GM12878 (cell line): ENCODE data around the gene ICAM2. TPM values are rescaled to one million over a fixed set of nuclear protein-coding genes. Genes with fewer than 3 reads are reported as not detected.

Source experiments
- ATAC-seq: fragments of 200-7000 bp; cut with Tn5 transposase; 3 replicates; pipeline ENCODE4 v1.9.1; 2020; ENCODE audit warnings: mild to moderate bottlenecking, moderate library complexity
- BruUV-seq: library from RNA; stranded (reverse); fragments of 400-500 nt; replicated peaks from 2 replicates; lab custom pipeline; 2021; lab: Mats Ljungman, UMichigan
- CTCF ChIA-PET: fragments of 300-600 bp; sonication (Branson Sonifier 250); formaldehyde crosslinking; extraction: SDS; loops from one replicate; lab custom pipeline; 2021; ENCODE audit warnings: inconsistent platforms; lab: Yijun Ruan, JAX
- POLR2A ChIA-PET: fragments of 350-600 bp; formaldehyde crosslinking; extraction: SDS; loops from one replicate; lab custom pipeline; 2021; ENCODE audit warnings: inconsistent platforms; lab: Charles Lee
- RAD21 ChIA-PET: fragments of 300-600 bp; sonication (Branson Sonifier 250); formaldehyde crosslinking; loops from one replicate; lab custom pipeline; 2023; ENCODE audit warnings: antibody characterized with exemption; ENCODE audit not compliant: unreplicated experiment; lab: Charles Lee
- SMC1A ChIA-PET: fragments of 300-600 bp; sonication (Branson Sonifier 250); formaldehyde crosslinking; loops from one replicate; lab custom pipeline; 2023; ENCODE audit not compliant: unreplicated experiment, uncharacterized antibody; lab: Charles Lee
- DNase-seq: peaks from one replicate; pipeline ENCODE4 v3.0.0-alpha.2; 2011; ENCODE audit warnings: low read depth, low spot score
- FAIRE-seq: peaks from 3 replicates; lab custom pipeline; 2011; peaks lifted over from hg19 to GRCh38; lab: Jason Lieb, UNC
- H2AFZ ChIP-seq: 2 replicates; pipeline ENCODE4 v1.6.0; 2011; ENCODE audit warnings: low read depth, low read length, control low read depth; ENCODE audit not compliant: control insufficient read depth
- H3K27ac ChIP-seq: 2 replicates; pipeline ENCODE4 v1.5.1; 2011; ENCODE audit warnings: control low read depth; ENCODE audit not compliant: control insufficient read depth, insufficient read depth
- H3K27me3 ChIP-seq, 2 experiments: replicated peaks in 1 of 2; 2 replicates each; pipeline versions ENCODE4 v1.6.0 to v1.6.1; 2011; ENCODE audit warnings: low read length in 1 of 2; ENCODE audit not compliant: control insufficient read depth in 2 of 2, insufficient read depth in 2 of 2
- H3K36me3 ChIP-seq, 2 experiments: 2 replicates each; pipeline ENCODE4 v1.5.1; 2011; ENCODE audit warnings: low read length in 1 of 2; ENCODE audit not compliant: control insufficient read depth in 2 of 2, insufficient read depth in 2 of 2
- H3K4me1 ChIP-seq: 2 replicates; pipeline ENCODE4 v1.6.1; 2011; ENCODE audit warnings: mild to moderate bottlenecking, low read length, moderate library complexity, mixed read lengths; ENCODE audit not compliant: control insufficient read depth, insufficient read depth
- H3K4me2 ChIP-seq: 2 replicates; pipeline ENCODE4 v1.6.0; 2011; ENCODE audit warnings: control low read depth; ENCODE audit not compliant: control insufficient read depth, insufficient read depth
- H3K4me3 ChIP-seq: fragments of 200-600 bp; sonication (generic); 2 replicates; pipeline ENCODE4 v1.5.1; 2016
- H3K79me2 ChIP-seq: 2 replicates; pipeline ENCODE4 v1.6.0; 2011; ENCODE audit warnings: low read length; ENCODE audit not compliant: control insufficient read depth, insufficient read depth
- H3K9ac ChIP-seq: 2 replicates; pipeline ENCODE4 v1.8.0; 2011; ENCODE audit warnings: low read length, control low read depth, mixed read lengths; ENCODE audit not compliant: control insufficient read depth, insufficient read depth
- H3K9me3 ChIP-seq: replicated peaks from 3 replicates; pipeline ENCODE4 v1.5.1; 2011; ENCODE audit warnings: mild to moderate bottlenecking, low read length; ENCODE audit not compliant: control insufficient read depth, insufficient read depth
- H4K20me1 ChIP-seq: 2 replicates; pipeline ENCODE4 v1.6.0; 2011; ENCODE audit not compliant: control insufficient read depth, insufficient read depth
- ATF7 ChIP-seq: fragments of 450-650 bp; IDR thresholded peaks from 2 replicates; pipeline ENCODE4 v1.6.1; 2016; ENCODE audit warnings: low read depth, mild to moderate bottlenecking
- BHLHE40 ChIP-seq, 2 experiments: fragments of 450-650 bp in 1 of 2; IDR thresholded peaks; 2 replicates each; pipeline ENCODE4 v1.6.1; 2011 to 2017; ENCODE audit warnings: low read depth in 2 of 2, borderline replicate concordance in 1 of 2, improper control_type of control experiment in 1 of 2, low read length in 1 of 2, mild to moderate bottlenecking in 1 of 2
- DPF2 ChIP-seq: fragments of 450-650 bp; IDR thresholded peaks from 2 replicates; pipeline ENCODE4 v1.6.1; 2017; ENCODE audit warnings: mild to moderate bottlenecking
- LARP7 ChIP-seq: fragments of 450-650 bp; IDR thresholded peaks from 2 replicates; pipeline ENCODE4 v1.6.1; 2017; ENCODE audit warnings: mild to moderate bottlenecking
- MEF2B ChIP-seq: fragments of 450-650 bp; IDR thresholded peaks from 2 replicates; pipeline ENCODE4 v1.6.1; 2018; ENCODE audit warnings: mild to moderate bottlenecking, moderate library complexity; ENCODE audit not compliant: partially characterized antibody, poor library complexity, severe bottlenecking
- MLLT1 ChIP-seq: fragments of 450-650 bp; IDR thresholded peaks from 2 replicates; pipeline ENCODE4 v1.6.1; 2016; ENCODE audit warnings: mild to moderate bottlenecking
- MYB ChIP-seq: fragments of 150-350 bp; IDR thresholded peaks from 2 replicates; pipeline ENCODE4 v1.6.1; 2014; ENCODE audit warnings: mild to moderate bottlenecking, low read depth, low read length, borderline replicate concordance
- NBN ChIP-seq: fragments of 450-650 bp; IDR thresholded peaks from 2 replicates; pipeline ENCODE4 v1.6.1; 2016
- POLR2A ChIP-seq: IDR thresholded peaks from 2 replicates; pipeline ENCODE4 v1.6.1; 2011; ENCODE audit warnings: low read depth, mild to moderate bottlenecking, low read length
- POU2F2 ChIP-seq: IDR thresholded peaks from 3 replicates; pipeline ENCODE4 v1.6.1; 2011; ENCODE audit warnings: low read depth, mild to moderate bottlenecking, low read length, borderline replicate concordance
- RELA ChIP-seq: fragments of 450-650 bp; IDR thresholded peaks from 2 replicates; pipeline ENCODE4 v1.8.0; 2014; ENCODE audit warnings: borderline replicate concordance; ENCODE audit not compliant: partially characterized antibody
- RUNX3 ChIP-seq: IDR thresholded peaks from 2 replicates; pipeline ENCODE4 v1.6.1; 2012; ENCODE audit warnings: low read length, inconsistent platforms
- SP1 ChIP-seq: IDR thresholded peaks from one replicate; pipeline ENCODE4 v1.6.1; 2011; ENCODE audit warnings: low read depth, low read length
- SRF ChIP-seq, 2 experiments: IDR thresholded peaks; 2 replicates each; pipeline ENCODE4 v1.6.1; 2011; ENCODE audit warnings: low read depth in 2 of 2, low read length in 2 of 2, mild to moderate bottlenecking in 1 of 2, moderate library complexity in 1 of 2
- TCF3 ChIP-seq: IDR thresholded peaks from 2 replicates; pipeline ENCODE4 v1.6.1; 2012; ENCODE audit warnings: low read depth, mild to moderate bottlenecking, low read length, borderline replicate concordance; ENCODE audit not compliant: insufficient read depth
- ZNF274 ChIP-seq: IDR thresholded peaks from one replicate; pipeline ENCODE4 v1.8.0; 2011; ENCODE audit not compliant: insufficient read length, insufficient read depth
- ZNF384 ChIP-seq: IDR thresholded peaks from 2 replicates; pipeline ENCODE4 v1.6.1; 2012; ENCODE audit warnings: low read depth, mild to moderate bottlenecking, low read length, improper control_type of control experiment, borderline replicate concordance
- WGBS: methylation state at CpG from one replicate; pipeline ENCODE4 v1.1.6; 2016; ENCODE audit warnings: low lambda C conversion rate; ENCODE audit not compliant: insufficient replicate concordance, insufficient coverage; ENCODE audit errors: missing lambda C conversion rate; 5-methylcytosine and 5-hydroxymethylcytosine counted together
- in situ Hi-C: fragments of 300-500 bp; cut with MboI; formaldehyde crosslinking; loops from 9 replicates; pipeline ENCODE4 v1.14.3; 2018; ENCODE audit warnings: mixed read lengths
- intact Hi-C: fragments of 100-400 bp; cut with micrococcal nuclease; formaldehyde crosslinking; loops from one replicate; pipeline ENCODE4 v1.14.2; 2022; ENCODE audit not compliant: unreplicated experiment
- polyA plus RNA-seq, 11 experiments: library from polyadenylated mRNA; depleted of rRNA in 4 of 11; unstranded in 6 of 11; stranded (reverse) in 5 of 11; fragments of >200 nt; fragmentation: Nextera tagmentation in 4 of 11; fragmentation: Illumina TruSeq in 1 of 11; extraction: Ambion mirVana in 4 of 11; extraction: Trizol in 1 of 11; gene quantifications; 1 replicate in 1 of 11; 2 replicates in 10 of 11; pipeline versions ENCODE4 v1.2.1 to v1.2.3, GENCODE V29; 2011 to 2016; ENCODE audit warnings: inconsistent platforms in 2 of 11, missing spikeins in 2 of 11, low read depth in 1 of 11
- total RNA-seq, 4 experiments: library from RNA; depleted of rRNA in 3 of 4; stranded (reverse); fragments of >200 nt in 3 of 4; fragmentation: Illumina TruSeq in 1 of 4; extraction: Trizol in 1 of 4; gene quantifications; 2 replicates each; pipeline versions ENCODE4 v1.2.1 to v1.2.3, GENCODE V29; 2013 to 2021
- TF ChIP-seq, protein P1 (sequence below): fragments of 450-650 bp; IDR thresholded peaks from 2 replicates; pipeline ENCODE4 v1.6.1; 2018; ENCODE audit warnings: mild to moderate bottlenecking, low read depth, moderate library complexity; ENCODE audit not compliant: partially characterized antibody
- TF ChIP-seq, protein P2 (sequence below): fragments of 450-650 bp; IDR thresholded peaks from 2 replicates; pipeline ENCODE4 v1.6.1; 2017; ENCODE audit warnings: low read depth, mild to moderate bottlenecking, moderate library complexity

ICAM2 gene
- total and polyA plus RNA-seq, 10 of the 15 experiments (the other 5 are each of a cell fraction or from before 2014, with no cell fraction given), result 23.6 to 108 (median 58.1) TPM

- intact Hi-C loops (no loop called here), in situ Hi-C loops (no loop called here)
- Histone ChIP-seq H3K9me3 (no peaks in the 10 kb centered on the region; the same call in 2 of the 3 replicates), H3K36me3 (no peaks in the 10 kb centered on the region), H3K4me3 (no peak overlapping the region), H2AFZ (no peak overlapping the region), H3K27ac (no peak overlapping the region), H3K79me2 (no peaks in the 10 kb centered on the region), H3K4me2 (peak overlapping the region; percentile 64), H4K20me1 (no peaks in the 10 kb centered on the region), H3K27me3 (no peaks in the 10 kb centered on the region), H3K9ac (no peak overlapping the region), H3K4me1 (peaks cover 12% of the 10 kb centered on the region)
- DNase-seq, result peak; percentile 60
- ATAC-seq, result peak; percentile 81
- RAD21 ChIA-PET, result interaction anchor here (1.5 to 2.2 kb wide), 2 partner anchors 21 to 48 kb away, joined by 3 to 7 read pairs; no protein-coding TSS in a partner anchor
- no TSS peak for BruUV-seq
- 54% methylated on average over 11 of the region's 11 CpGs for WGBS
- no peak for FAIRE-seq
- SMC1A ChIA-PET, result interaction anchor here (1.3 to 1.9 kb wide), 4 partner anchors 10 to 167 kb away, joined by 3 to 7 read pairs (median 4); partner anchors contain the start of gene GH1
- POLR2A ChIA-PET, result interaction anchor here (2.0 kb wide), 1 partner anchor 13 kb away, joined by 5 read pairs; no protein-coding TSS in a partner anchor
- CTCF ChIA-PET, result interaction anchor here (0.7 to 1.8 kb wide), 4 partner anchors 9 to 20 kb away, joined by 3 to 7 read pairs (median 4); no protein-coding TSS in a partner anchor
- TF ChIP-seq RELA (no peak), SP1 (no peak), BHLHE40 (IDR thresholded peaks at IDR 0.05; ENCODE audit: borderline replicate concordance in 1 of 2, low read depth in 2 of 2, low read length in 1 of 2) (peak; percentile 31 to 53; a peak in 1 of 4 replicates), ZNF384 (peak; percentile 20; the same call in 1 of the 2 replicates), ZNF274 (no peak), POLR2A (no peak), SRF (IDR thresholded peaks at IDR 0.05; ENCODE audit: low read depth in 2 of 2, low read length in 2 of 2) (no peak), POU2F2 (peak; percentile 14; the same call in 1 of the 3 replicates), ATF7 (peak; percentile 41; the same call in 1 of the 2 replicates), MEF2B (peak; percentile 39), DPF2 (no peak), TCF3 (no peak), MLLT1 (0 out of 2 replicates have a peak, but pooled peaks have one; percentile 21), MYB (no peak), RUNX3 (peak; percentile 52), NBN (peak; percentile 82), LARP7 (no peak)
- TF ChIP-seq, protein P1, sequence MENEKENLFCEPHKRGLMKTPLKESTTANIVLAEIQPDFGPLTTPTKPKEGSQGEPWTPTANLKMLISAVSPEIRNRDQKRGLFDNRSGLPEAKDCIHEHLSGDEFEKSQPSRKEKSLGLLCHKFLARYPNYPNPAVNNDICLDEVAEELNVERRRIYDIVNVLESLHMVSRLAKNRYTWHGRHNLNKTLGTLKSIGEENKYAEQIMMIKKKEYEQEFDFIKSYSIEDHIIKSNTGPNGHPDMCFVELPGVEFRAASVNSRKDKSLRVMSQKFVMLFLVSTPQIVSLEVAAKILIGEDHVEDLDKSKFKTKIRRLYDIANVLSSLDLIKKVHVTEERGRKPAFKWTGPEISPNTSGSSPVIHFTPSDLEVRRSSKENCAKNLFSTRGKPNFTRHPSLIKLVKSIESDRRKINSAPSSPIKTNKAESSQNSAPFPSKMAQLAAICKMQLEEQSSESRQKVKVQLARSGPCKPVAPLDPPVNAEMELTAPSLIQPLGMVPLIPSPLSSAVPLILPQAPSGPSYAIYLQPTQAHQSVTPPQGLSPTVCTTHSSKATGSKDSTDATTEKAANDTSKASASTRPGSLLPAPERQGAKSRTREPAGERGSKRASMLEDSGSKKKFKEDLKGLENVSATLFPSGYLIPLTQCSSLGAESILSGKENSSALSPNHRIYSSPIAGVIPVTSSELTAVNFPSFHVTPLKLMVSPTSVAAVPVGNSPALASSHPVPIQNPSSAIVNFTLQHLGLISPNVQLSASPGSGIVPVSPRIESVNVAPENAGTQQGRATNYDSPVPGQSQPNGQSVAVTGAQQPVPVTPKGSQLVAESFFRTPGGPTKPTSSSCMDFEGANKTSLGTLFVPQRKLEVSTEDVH, result no peak
- TF ChIP-seq, protein P2, sequence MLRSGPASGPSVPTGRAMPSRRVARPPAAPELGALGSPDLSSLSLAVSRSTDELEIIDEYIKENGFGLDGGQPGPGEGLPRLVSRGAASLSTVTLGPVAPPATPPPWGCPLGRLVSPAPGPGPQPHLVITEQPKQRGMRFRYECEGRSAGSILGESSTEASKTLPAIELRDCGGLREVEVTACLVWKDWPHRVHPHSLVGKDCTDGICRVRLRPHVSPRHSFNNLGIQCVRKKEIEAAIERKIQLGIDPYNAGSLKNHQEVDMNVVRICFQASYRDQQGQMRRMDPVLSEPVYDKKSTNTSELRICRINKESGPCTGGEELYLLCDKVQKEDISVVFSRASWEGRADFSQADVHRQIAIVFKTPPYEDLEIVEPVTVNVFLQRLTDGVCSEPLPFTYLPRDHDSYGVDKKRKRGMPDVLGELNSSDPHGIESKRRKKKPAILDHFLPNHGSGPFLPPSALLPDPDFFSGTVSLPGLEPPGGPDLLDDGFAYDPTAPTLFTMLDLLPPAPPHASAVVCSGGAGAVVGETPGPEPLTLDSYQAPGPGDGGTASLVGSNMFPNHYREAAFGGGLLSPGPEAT, result 0 out of 2 replicates have a peak, but pooled peaks have one; percentile 13
Measured at GRCh38 chr17:63966646-63967264, 53.7 kb downstream of the ICAM2 start.
